B cell (primary cell): ENCODE measurements around the gene PLEKHO2.

ENCODE experiments used
- EZH2 ChIP-seq: IDR thresholded peaks from 2 replicates; pipeline ENCODE4 v1.6.1; 2012; ENCODE audit warnings: borderline replicate concordance, low read depth, mild to moderate bottlenecking, moderate library complexity, low read length; ENCODE audit not compliant: insufficient read depth, poor library complexity, severe bottlenecking
- TF ChIP-seq, protein P1 (sequence below): fragments of 200-600 bp; IDR thresholded peaks from one replicate; pipeline ENCODE4 v1.8.0; 2022; ENCODE audit warnings: antibody characterized with exemption, mild to moderate bottlenecking

DNA sequence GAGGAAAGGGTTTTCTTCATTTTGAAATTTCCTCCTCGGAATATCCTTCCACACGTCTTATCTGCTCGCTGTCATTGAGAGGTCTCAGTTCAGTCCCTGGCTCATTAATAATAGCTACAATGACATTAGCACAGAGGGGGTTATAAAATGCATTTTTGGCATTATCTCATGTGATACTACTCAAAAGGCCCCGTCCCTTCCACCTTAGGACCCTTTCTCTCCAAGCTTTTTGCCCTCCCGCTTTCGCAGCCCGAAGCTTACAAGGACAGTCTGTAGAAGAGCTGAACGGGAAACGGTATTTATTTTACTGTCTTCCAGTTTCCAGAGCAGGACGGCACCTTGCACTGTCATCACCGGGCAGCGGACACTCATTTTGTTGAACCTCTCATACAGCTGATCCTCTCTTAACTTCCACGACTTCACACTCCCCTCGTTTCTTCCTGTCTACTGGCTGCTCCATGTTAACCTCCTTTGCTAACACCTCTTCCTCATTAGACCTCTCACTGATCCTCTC is 5.6 kb upstream of the PLEKHO2 start:
- no peak for TF ChIP-seq EZH2
- TF ChIP-seq, protein P1, sequence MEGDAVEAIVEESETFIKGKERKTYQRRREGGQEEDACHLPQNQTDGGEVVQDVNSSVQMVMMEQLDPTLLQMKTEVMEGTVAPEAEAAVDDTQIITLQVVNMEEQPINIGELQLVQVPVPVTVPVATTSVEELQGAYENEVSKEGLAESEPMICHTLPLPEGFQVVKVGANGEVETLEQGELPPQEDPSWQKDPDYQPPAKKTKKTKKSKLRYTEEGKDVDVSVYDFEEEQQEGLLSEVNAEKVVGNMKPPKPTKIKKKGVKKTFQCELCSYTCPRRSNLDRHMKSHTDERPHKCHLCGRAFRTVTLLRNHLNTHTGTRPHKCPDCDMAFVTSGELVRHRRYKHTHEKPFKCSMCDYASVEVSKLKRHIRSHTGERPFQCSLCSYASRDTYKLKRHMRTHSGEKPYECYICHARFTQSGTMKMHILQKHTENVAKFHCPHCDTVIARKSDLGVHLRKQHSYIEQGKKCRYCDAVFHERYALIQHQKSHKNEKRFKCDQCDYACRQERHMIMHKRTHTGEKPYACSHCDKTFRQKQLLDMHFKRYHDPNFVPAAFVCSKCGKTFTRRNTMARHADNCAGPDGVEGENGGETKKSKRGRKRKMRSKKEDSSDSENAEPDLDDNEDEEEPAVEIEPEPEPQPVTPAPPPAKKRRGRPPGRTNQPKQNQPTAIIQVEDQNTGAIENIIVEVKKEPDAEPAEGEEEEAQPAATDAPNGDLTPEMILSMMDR, result peak; percentile 62
